ENCODE results near the gene TIGD1.

Gene TIGD1

GRCh38 chr2:232501794-232502390 lies 48.5 kb downstream of the TIGD1 start:
- DNase-seq (ENCODE audit: low spot score) = no peak

GRCh38 chr2:232501331-232501771 lies 49.0 kb downstream of the TIGD1 start:
- no peak for DNase-seq (ENCODE audit: low spot score)

- no peak for DNase-seq (ENCODE audit: low spot score)
These were observed 51.9 kb downstream of the TIGD1 start for GRCh38 chr2:232498452-232498851.

All from globus pallidus (tissue), 1 donor.